Endothelial cell of umbilical vein (primary cell): ENCODE results near the gene C14orf132. TPM values are rescaled to one million over a fixed set of nuclear protein-coding genes. Genes with fewer than 3 reads are reported as not detected.

Source experiments
- BruUV-seq: library from RNA; stranded (reverse); fragments of 400-500 nt; replicated peaks from 2 replicates; lab custom pipeline; 2021; lab: Mats Ljungman, UMichigan
- CTCF ChIA-PET: fragments of 300-600, 350-600 bp; sonication (Branson Sonifier 250); formaldehyde crosslinking; loops from one replicate; lab custom pipeline; 2021; ENCODE audit warnings: antibody characterized with exemption, inconsistent platforms; lab: Charles Lee
- POLR2A ChIA-PET: fragments of 300-600, 350-600 bp; sonication (Branson Sonifier 250); formaldehyde crosslinking; loops from one replicate; lab custom pipeline; 2021; ENCODE audit warnings: antibody characterized with exemption, inconsistent platforms; lab: Charles Lee
- DNase-seq: peaks from one replicate; pipeline ENCODE4 v3.0.0-alpha.2; 2011; ENCODE audit warnings: low read depth, low spot score
- FAIRE-seq: peaks from 2 replicates; lab custom pipeline; 2011; peaks lifted over from hg19 to GRCh38; lab: Jason Lieb, UNC
- H2AFZ ChIP-seq: 2 replicates; pipeline ENCODE4 v1.6.0; 2012; ENCODE audit warnings: low read depth, low read length, control low read depth, inconsistent platforms
- H3K27ac ChIP-seq: 2 replicates; pipeline ENCODE4 v1.5.1; 2011; ENCODE audit warnings: low read depth, mild to moderate bottlenecking, control low read depth, low read length, moderate library complexity; ENCODE audit not compliant: insufficient read depth
- H3K27me3 ChIP-seq, 2 experiments: 2 replicates each; pipeline versions ENCODE4 v1.6.0 to v1.6.1; 2011; ENCODE audit warnings: low read length in 2 of 2, mixed read lengths in 1 of 2; ENCODE audit not compliant: control insufficient read depth in 2 of 2, insufficient read depth in 2 of 2
- H3K36me3 ChIP-seq, 2 experiments: 2 replicates in 1 of 2; 3 replicates in 1 of 2; pipeline ENCODE4 v1.5.1; 2011; ENCODE audit warnings: low read length in 2 of 2, mild to moderate bottlenecking in 1 of 2, moderate library complexity in 1 of 2; ENCODE audit not compliant: control insufficient read depth in 2 of 2, insufficient read depth in 2 of 2; ENCODE audit errors: extremely low read depth in 1 of 2
- H3K4me1 ChIP-seq: 3 replicates; pipeline ENCODE4 v1.5.1; 2011; ENCODE audit warnings: mild to moderate bottlenecking, low read length; ENCODE audit not compliant: control insufficient read depth, insufficient read depth; ENCODE audit errors: extremely low read depth
- H3K4me2 ChIP-seq: 2 replicates; pipeline ENCODE4 v1.6.1; 2011; ENCODE audit warnings: low read length, control low read depth, mixed read lengths; ENCODE audit not compliant: insufficient read depth
- H3K4me3 ChIP-seq, 3 experiments: fragments of 200-600 bp in 1 of 3; sonication (generic), shearing (Covaris generic) in 1 of 3; replicated peaks in 1 of 3; 2 replicates each; pipeline ENCODE4 v1.5.1; 2011 to 2016; ENCODE audit warnings: control low read depth in 3 of 3, low read length in 3 of 3, mild to moderate bottlenecking in 2 of 3, inconsistent platforms in 1 of 3, low read depth in 1 of 3, moderate library complexity in 1 of 3; ENCODE audit not compliant: insufficient read depth in 1 of 3
- H3K79me2 ChIP-seq: 2 replicates; pipeline ENCODE4 v1.6.0; 2012; ENCODE audit warnings: low read length, inconsistent platforms; ENCODE audit not compliant: control insufficient read depth, insufficient read depth
- H3K9ac ChIP-seq: replicated peaks from 2 replicates; pipeline ENCODE3; 2011; ENCODE audit warnings: low read length, control low read depth; ENCODE audit not compliant: insufficient read depth; ENCODE audit errors: extremely low read depth
- H3K9me1 ChIP-seq: replicated peaks from 3 replicates; pipeline ENCODE4 v1.6.0; 2011; ENCODE audit warnings: mild to moderate bottlenecking, low read length; ENCODE audit not compliant: control insufficient read depth, insufficient read depth; ENCODE audit errors: extremely low read depth
- H3K9me3 ChIP-seq: replicated peaks from 2 replicates; pipeline ENCODE4 v1.5.1; 2012; ENCODE audit warnings: low read length, inconsistent platforms; ENCODE audit not compliant: control insufficient read depth, insufficient read depth
- H4K20me1 ChIP-seq: replicated peaks from 2 replicates; pipeline ENCODE3; 2011; ENCODE audit warnings: mild to moderate bottlenecking, low read length; ENCODE audit not compliant: control insufficient read depth, insufficient read depth; ENCODE audit errors: extremely low read depth
- EZH2 ChIP-seq: IDR thresholded peaks from 2 replicates; pipeline ENCODE4 v1.6.1; 2012; ENCODE audit warnings: borderline replicate concordance, low read depth, mild to moderate bottlenecking, moderate library complexity, low read length, inconsistent platforms; ENCODE audit not compliant: severe bottlenecking
- FOS ChIP-seq: IDR thresholded peaks from 2 replicates; pipeline ENCODE4 v1.6.1; 2011; ENCODE audit warnings: mild to moderate bottlenecking, low read length, moderate library complexity, borderline replicate concordance; ENCODE audit not compliant: insufficient read depth
- GATA2 ChIP-seq: IDR thresholded peaks from 2 replicates; pipeline ENCODE4 v1.7.0; 2011; ENCODE audit warnings: low read depth, mild to moderate bottlenecking, moderate library complexity, mixed read lengths, low read length; ENCODE audit not compliant: insufficient read length, insufficient read depth
- JUN ChIP-seq: IDR thresholded peaks from 2 replicates; pipeline ENCODE4 v1.6.1; 2011; ENCODE audit warnings: borderline replicate concordance, low read depth; ENCODE audit not compliant: insufficient read length, insufficient read depth
- MYC ChIP-seq: IDR thresholded peaks from one replicate; pipeline ENCODE4 v1.6.1; 2011; ENCODE audit warnings: mild to moderate bottlenecking, low read depth, low read length
- POLR2A ChIP-seq: IDR thresholded peaks from 2 replicates; pipeline ENCODE4 v1.6.1; 2012; ENCODE audit warnings: low read depth, mild to moderate bottlenecking, control low read depth, low read length
- POLR2AphosphoS5 ChIP-seq: IDR thresholded peaks from 2 replicates; pipeline ENCODE4 v1.6.1; 2012; ENCODE audit warnings: low read depth, mild to moderate bottlenecking, control low read depth, low read length, moderate library complexity; ENCODE audit not compliant: insufficient read depth
- dilution Hi-C: fragments of 300-500 bp; cut with MboI; formaldehyde crosslinking; loops from one replicate; pipeline ENCODE4 v1.15.0; 2019; ENCODE audit warnings: low sequenced_read_pairs; ENCODE audit not compliant: extremely low pct_ligation_motif_present
- intact Hi-C: fragments of 100-400 bp; cut with micrococcal nuclease; formaldehyde crosslinking; loops from one replicate; pipeline ENCODE4 v1.10.0; 2022
- polyA plus RNA-seq, 4 experiments: library from polyadenylated mRNA; depleted of rRNA in 3 of 4; stranded (reverse) in 3 of 4; unstranded in 1 of 4; fragments of >200 nt; gene quantifications; 2 replicates each; pipeline versions ENCODE4 v1.2.1 to v1.2.3, GENCODE V29; 2011 to 2012; ENCODE audit warnings: missing spikeins in 1 of 4
- total RNA-seq: library from RNA; stranded (reverse); gene quantifications from 2 replicates; pipeline ENCODE4 v1.2.3, GENCODE V29; 2021
- TF ChIP-seq, protein P1 (sequence below): IDR thresholded peaks from 2 replicates; pipeline ENCODE4 v1.6.1; 2011; ENCODE audit not compliant: insufficient read depth, insufficient read length
- TF ChIP-seq, protein P2 (sequence below), 2 donors: IDR thresholded peaks; 1 replicate in 1 of 2; 2 replicates in 1 of 2; pipeline ENCODE4 v1.5.1; 2011; ENCODE audit warnings: low read length in 2 of 2, mild to moderate bottlenecking in 2 of 2, moderate library complexity in 2 of 2, control low read depth in 1 of 2, inconsistent platforms in 1 of 2, low read depth in 1 of 2; ENCODE audit not compliant: insufficient read depth in 1 of 2; ENCODE audit errors: extremely low read depth in 1 of 2

Gene C14orf132
- total and polyA plus RNA-seq, 2 donors (not counting 3 experiments of a cell fraction or from before 2014, with no cell fraction given): 3.2 to 7.6 TPM

DNA sequence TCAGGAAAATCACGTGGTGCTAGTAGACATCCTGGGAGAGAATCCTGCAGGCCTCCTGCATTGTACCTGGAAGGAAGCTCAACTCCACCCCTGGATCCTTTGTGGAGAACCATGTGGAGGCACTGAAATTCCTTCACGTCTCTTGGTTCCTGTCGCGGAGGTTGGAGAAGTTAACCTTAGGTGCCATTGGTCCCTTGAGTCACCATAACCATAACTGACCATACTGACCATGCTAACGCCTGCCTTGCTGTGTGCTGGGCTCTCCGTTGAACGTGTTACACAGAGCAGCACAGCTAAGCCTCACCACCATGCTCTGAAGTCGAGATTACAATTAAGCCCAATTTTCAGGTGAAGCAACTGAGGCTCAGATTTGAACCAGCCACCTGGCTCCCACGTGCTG, 18.6 kb downstream of the C14orf132 start:
- ChIA-PET POLR2A (no interaction called here), CTCF (interaction anchor here (1.0 kb wide), 1 partner anchor 10 kb away, joined by 3 read pairs; no protein-coding TSS in a partner anchor)
- Histone ChIP-seq H3K27me3 (no peaks in the 10 kb centered on the region), H2AFZ (no peak overlapping the region), H3K9me3 (no peaks in the 10 kb centered on the region), H3K36me3 (no peaks in the 10 kb centered on the region), H3K27ac (no peak overlapping the region), H3K4me2 (no peak overlapping the region), H4K20me1 (no peaks in the 10 kb centered on the region), H3K4me3 (no peak overlapping the region), H3K79me2 (no peaks in the 10 kb centered on the region), H3K4me1 (no peaks in the 10 kb centered on the region), H3K9ac (no peak overlapping the region), H3K9me1 (no peaks in the 10 kb centered on the region)
- FAIRE-seq: no peak
- no peak for DNase-seq
- intact Hi-C loops: no loop called here
- BruUV-seq: no TSS peak
- dilution Hi-C loops: no loop called here
- no peak for TF ChIP-seq GATA2
- TF ChIP-seq POLR2AphosphoS5: no peak
- no peak for TF ChIP-seq JUN
- TF ChIP-seq MYC: no peak
- no peak for TF ChIP-seq POLR2A
- TF ChIP-seq FOS: no peak
- no peak for TF ChIP-seq EZH2
- TF ChIP-seq, protein P1, sequence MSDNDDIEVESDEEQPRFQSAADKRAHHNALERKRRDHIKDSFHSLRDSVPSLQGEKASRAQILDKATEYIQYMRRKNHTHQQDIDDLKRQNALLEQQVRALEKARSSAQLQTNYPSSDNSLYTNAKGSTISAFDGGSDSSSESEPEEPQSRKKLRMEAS: no peak
- TF ChIP-seq, protein P2, sequence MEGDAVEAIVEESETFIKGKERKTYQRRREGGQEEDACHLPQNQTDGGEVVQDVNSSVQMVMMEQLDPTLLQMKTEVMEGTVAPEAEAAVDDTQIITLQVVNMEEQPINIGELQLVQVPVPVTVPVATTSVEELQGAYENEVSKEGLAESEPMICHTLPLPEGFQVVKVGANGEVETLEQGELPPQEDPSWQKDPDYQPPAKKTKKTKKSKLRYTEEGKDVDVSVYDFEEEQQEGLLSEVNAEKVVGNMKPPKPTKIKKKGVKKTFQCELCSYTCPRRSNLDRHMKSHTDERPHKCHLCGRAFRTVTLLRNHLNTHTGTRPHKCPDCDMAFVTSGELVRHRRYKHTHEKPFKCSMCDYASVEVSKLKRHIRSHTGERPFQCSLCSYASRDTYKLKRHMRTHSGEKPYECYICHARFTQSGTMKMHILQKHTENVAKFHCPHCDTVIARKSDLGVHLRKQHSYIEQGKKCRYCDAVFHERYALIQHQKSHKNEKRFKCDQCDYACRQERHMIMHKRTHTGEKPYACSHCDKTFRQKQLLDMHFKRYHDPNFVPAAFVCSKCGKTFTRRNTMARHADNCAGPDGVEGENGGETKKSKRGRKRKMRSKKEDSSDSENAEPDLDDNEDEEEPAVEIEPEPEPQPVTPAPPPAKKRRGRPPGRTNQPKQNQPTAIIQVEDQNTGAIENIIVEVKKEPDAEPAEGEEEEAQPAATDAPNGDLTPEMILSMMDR (IDR thresholded peaks at IDR 0.05; ENCODE audit: extremely low read depth in 1 of 2, insufficient read depth in 1 of 2, low read depth in 1 of 2, low read length in 2 of 2): no peak
